Ishikawa (cell line): ENCODE data around the gene TSPAN5.

Experiments used
- CREB1 ChIP-seq: IDR thresholded peaks from 2 replicates; pipeline ENCODE4 v1.6.1; 2012; ENCODE audit warnings: low read depth
- EP300 ChIP-seq: IDR thresholded peaks from 2 replicates; pipeline ENCODE4 v1.6.1; 2012; ENCODE audit warnings: borderline replicate concordance
- FOXM1 ChIP-seq: IDR thresholded peaks from 2 replicates; pipeline ENCODE4 v1.6.1; 2012; ENCODE audit warnings: low read depth, borderline replicate concordance
- NFIC ChIP-seq: IDR thresholded peaks from 2 replicates; pipeline ENCODE4 v1.6.1; 2012
- RAD21 ChIP-seq: IDR thresholded peaks from 2 replicates; pipeline ENCODE4 v1.6.1; 2012; ENCODE audit warnings: low read depth
- TAF1 ChIP-seq: IDR thresholded peaks from 2 replicates; pipeline ENCODE4 v1.6.1; 2012; ENCODE audit warnings: low read depth, mild to moderate bottlenecking
- TCF12 ChIP-seq: IDR thresholded peaks from 2 replicates; pipeline ENCODE4 v1.6.1; 2012; ENCODE audit warnings: low read depth
- USF1 ChIP-seq: IDR thresholded peaks from 2 replicates; pipeline ENCODE4 v1.6.1; 2012
- YY1 ChIP-seq: IDR thresholded peaks from 2 replicates; pipeline ENCODE4 v1.6.1; 2012; ENCODE audit warnings: low read depth
- TF ChIP-seq, protein P1 (sequence below): IDR thresholded peaks from 2 replicates; pipeline ENCODE4 v1.6.1; 2012

DNA sequence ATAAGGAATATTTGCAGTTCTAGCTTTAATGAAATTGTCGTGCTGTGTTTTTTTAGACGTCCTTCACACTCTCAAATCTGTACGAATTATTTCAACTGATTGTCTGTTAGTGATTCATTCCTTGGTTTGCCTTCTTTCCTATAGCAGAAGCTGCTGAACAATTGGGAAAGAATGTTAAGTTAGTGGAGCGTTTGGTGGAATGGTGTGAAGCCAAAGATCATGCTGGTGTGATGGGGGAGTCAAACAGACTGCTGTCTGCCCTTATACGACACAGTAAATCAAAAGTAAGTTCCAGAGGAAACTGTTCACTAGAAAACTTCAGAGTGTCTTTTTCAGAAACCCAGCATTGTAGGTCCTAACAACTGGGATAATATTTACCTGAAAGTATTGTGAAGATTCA, 237.3 kb downstream of the TSPAN5 start:
- no peak for TF ChIP-seq TAF1
- TF ChIP-seq CREB1, result no peak
- TF ChIP-seq YY1, result no peak
- TF ChIP-seq USF1, result no peak
- TF ChIP-seq, protein P1, sequence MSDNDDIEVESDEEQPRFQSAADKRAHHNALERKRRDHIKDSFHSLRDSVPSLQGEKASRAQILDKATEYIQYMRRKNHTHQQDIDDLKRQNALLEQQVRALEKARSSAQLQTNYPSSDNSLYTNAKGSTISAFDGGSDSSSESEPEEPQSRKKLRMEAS, result no peak
- no peak for TF ChIP-seq RAD21
- no peak for TF ChIP-seq NFIC
- TF ChIP-seq TCF12, result no peak
- TF ChIP-seq EP300, result no peak
- no peak for TF ChIP-seq FOXM1
